Measurements from ENCODE around the gene ADRA2C. TPM values are rescaled to one million over a fixed set of nuclear protein-coding genes. Genes with fewer than 3 reads are reported as not detected.
"Not testable (repeated sequence)": the region's sequence is repeated elsewhere in the genome, so short reads cannot be mapped to it uniquely, and the experiment has no call there.

Gene ADRA2C
- total RNA-seq, 3 donors from 2014 or later = not detected

DNA sequence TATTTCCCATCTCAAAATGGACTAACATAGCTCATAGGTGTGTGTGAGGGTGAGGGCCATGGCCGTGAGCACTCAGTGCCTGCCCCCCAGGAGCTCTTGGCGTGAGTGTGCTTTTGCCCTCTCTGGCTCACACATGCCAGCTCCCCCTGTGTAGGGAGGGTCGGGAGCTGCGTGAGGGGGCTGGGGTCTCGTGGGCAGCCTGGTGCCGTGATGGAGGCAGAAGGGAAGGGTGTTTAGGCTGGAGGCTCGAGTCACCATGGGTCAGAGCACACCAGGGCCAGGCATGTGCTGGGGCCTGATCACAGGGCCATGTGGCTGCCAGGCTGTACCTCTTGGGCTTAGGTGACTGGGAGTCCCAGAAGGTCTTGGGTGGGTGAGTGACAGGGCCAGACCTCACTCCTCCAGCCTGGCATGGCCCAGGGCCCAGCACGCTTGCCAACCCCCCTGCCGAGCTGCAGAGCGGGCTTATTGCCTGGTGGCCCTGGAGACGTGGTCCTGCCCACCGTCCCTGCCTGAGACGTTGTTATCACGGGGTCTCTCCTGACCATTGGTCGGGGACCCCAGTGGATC lies 44.0 kb downstream of the ADRA2C start:
- no peaks in the 10 kb centered on the region for H3K4me1 Mint-ChIP-seq (ENCODE audit: low read depth)
- no peak overlapping the region for H3K4me3 Mint-ChIP-seq
- no peaks in the 10 kb centered on the region for H3K9me3 Mint-ChIP-seq
- no peak for DNase-seq
- H3K27me3 Mint-ChIP-seq (ENCODE audit: low read depth) = peaks cover 15% of the 10 kb centered on the region
- ATAC-seq = no peak
- no peaks in the 10 kb centered on the region for H3K36me3 Mint-ChIP-seq (ENCODE audit: insufficient read depth)

GRCh38 chr4:3810796-3811485 lies 44.8 kb downstream of the ADRA2C start:
- peaks cover 15% of the 10 kb centered on the region for H3K27me3 Mint-ChIP-seq (ENCODE audit: low read depth)
- H3K4me1 Mint-ChIP-seq (ENCODE audit: low read depth) = no peaks in the 10 kb centered on the region
- no peaks in the 10 kb centered on the region for H3K9me3 Mint-ChIP-seq
- H3K36me3 Mint-ChIP-seq (ENCODE audit: insufficient read depth) = no peaks in the 10 kb centered on the region
- DNase-seq (no peak), ATAC-seq (no peak)
- no peak overlapping the region for H3K4me3 Mint-ChIP-seq

DNA sequence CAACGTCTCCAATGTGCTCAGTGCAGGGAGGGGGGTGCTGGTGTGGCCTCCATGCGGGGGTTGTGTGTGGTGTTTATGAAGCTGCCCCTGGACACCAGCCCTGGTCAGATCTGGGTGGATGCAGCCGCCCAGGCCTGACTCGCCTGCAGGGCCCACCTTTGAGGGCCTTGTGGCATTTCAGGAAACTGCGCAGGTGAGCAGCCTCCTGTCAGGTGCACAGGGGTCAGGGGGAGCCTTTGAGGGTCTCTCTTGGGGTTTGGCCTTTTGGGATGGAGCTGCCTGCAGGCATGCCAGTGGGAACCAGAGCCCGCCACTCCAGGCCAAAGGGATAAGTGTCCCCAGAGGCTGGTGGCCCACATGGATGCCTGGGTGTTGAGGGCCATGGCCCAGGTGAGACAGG lies 45.4 kb downstream of the ADRA2C start:
- no peaks in the 10 kb centered on the region for H3K4me1 Mint-ChIP-seq (ENCODE audit: low read depth)

DNA sequence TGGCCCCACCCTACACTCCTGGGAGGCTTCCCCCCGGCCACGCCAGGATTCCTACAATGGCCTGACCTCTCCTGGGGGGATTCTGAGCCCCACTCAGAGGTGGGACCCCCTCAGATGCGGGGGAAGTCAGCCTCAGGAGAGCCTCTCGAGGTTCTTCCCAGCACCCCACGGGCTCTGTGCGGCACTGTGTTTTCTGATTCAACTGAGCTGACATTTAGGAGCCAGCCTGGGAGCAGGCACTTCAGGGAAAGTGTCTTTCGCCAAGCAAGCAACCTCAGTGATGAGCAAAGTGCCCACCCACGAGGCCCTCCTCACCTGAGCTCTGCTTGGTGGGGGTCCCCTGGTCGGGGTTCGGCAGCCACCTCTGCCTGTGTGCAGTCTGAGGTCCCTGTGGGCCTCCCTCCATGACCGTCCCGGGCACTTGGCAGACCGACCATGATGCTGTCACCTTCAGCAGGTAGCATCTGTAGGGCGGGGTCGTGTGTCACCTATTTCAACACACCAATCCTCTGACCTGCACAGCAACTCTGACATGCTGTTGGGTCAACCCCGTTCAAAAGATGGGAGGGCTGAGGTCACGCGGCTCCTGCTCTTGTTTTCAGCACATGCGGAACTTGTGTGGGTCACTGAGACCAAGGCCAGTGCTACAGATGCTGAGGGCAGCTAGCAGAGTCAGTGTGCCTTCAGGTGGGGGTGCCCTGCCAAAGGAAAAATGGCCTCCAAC lies 46.2 kb downstream of the ADRA2C start:
- Mint-ChIP-seq H3K36me3 (ENCODE audit: insufficient read depth) (no peaks in the 10 kb centered on the region), H3K9me3 (no peaks in the 10 kb centered on the region), H3K27me3 (ENCODE audit: low read depth) (peaks cover 13% of the 10 kb centered on the region), H3K4me1 (ENCODE audit: low read depth) (no peaks in the 10 kb centered on the region), H3K4me3 (no peak overlapping the region)
- ATAC-seq (no peak), DNase-seq (no peak)

More for the DNA sequence above, 45.4 kb downstream of the ADRA2C start:
- no peaks in the 10 kb centered on the region for H3K9me3 Mint-ChIP-seq
- DNase-seq (no peak), ATAC-seq (no peak)
- H3K4me3 Mint-ChIP-seq = no peak overlapping the region
- H3K27me3 Mint-ChIP-seq (ENCODE audit: low read depth) = peaks cover 14% of the 10 kb centered on the region
- no peaks in the 10 kb centered on the region for H3K36me3 Mint-ChIP-seq (ENCODE audit: insufficient read depth)

DNA sequence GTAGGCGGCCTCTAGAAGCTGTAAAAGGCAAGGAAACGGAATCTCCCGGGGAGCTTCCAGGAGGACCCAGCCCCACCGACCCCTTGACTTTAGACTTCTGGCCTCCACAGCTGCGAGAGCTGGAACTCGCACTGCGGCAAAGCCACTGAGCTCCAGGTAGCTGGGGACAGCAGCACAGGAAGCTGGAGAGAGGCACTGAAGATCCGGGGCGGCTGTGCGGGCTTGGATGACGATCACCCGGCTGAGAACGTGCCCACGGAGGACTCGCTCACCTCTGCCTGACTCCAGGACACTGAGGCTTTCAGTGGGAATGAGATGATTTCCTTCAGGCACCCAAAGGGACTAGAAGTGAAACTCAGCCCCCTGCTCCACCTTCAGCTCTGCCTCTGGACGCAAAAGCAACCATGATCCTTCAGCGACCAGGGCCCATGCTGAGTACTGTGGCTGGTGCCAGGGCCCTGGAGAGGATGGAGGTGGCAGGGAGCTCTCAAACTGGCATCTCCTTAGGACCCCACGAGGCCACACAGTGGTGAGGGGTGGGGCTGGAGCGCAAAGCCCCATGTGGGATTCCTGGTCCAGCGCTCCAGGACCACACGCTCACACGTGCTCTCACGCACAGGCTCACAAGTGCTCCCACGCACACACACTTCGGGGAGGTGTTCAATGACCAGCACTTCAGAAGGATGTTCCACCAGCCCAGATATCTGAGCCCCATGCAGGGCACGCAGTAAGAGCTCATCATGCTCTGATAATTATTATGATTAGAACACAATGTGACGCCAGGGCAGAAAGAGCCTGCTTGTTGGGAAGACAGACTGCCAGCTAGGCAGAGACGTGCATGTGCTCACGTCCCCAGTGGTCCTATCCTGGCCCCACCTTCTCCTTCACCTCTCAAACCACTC lies 47.2 kb downstream of the ADRA2C start:
- H3K4me3 Mint-ChIP-seq = no peak overlapping the region
- DNase-seq (no peak), ATAC-seq (no peak)
- no peaks in the 10 kb centered on the region for H3K36me3 Mint-ChIP-seq (ENCODE audit: insufficient read depth)
- peaks cover 7% of the 10 kb centered on the region for H3K27me3 Mint-ChIP-seq (ENCODE audit: low read depth)
- H3K9me3 Mint-ChIP-seq = no peaks in the 10 kb centered on the region
- H3K4me1 Mint-ChIP-seq (ENCODE audit: low read depth) = no peaks in the 10 kb centered on the region

- DNase-seq (no peak), ATAC-seq (no peak)
- peaks cover under 1% of the 10 kb centered on the region for H3K27me3 Mint-ChIP-seq (ENCODE audit: low read depth)
- H3K36me3 Mint-ChIP-seq (ENCODE audit: insufficient read depth) = no peaks in the 10 kb centered on the region
- no peaks in the 10 kb centered on the region for H3K4me1 Mint-ChIP-seq (ENCODE audit: low read depth)
- no peak overlapping the region for H3K4me3 Mint-ChIP-seq
- H3K9me3 Mint-ChIP-seq = no peaks in the 10 kb centered on the region
These were observed 47.9 kb downstream of the ADRA2C start for GRCh38 chr4:3814053-3814570.

DNA sequence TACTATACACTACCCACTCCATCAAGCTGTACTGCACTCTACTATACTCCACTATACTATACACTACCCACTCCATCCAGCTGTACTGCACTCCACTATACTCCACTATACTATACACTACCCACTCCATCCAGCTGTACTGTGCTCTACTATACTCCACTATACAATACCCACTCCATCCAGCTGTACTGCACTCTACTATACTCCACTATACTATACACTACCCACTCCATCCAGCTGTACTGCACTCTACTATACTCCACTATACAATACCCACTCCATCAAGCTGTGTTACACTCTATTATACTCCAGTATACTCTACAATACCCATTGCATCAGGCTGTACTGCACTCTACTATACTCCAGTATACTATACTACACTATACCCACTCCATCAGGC lies 48.7 kb downstream of the ADRA2C start:
- not testable (repeated sequence) for H3K27me3 Mint-ChIP-seq (ENCODE audit: low read depth)

DNA sequence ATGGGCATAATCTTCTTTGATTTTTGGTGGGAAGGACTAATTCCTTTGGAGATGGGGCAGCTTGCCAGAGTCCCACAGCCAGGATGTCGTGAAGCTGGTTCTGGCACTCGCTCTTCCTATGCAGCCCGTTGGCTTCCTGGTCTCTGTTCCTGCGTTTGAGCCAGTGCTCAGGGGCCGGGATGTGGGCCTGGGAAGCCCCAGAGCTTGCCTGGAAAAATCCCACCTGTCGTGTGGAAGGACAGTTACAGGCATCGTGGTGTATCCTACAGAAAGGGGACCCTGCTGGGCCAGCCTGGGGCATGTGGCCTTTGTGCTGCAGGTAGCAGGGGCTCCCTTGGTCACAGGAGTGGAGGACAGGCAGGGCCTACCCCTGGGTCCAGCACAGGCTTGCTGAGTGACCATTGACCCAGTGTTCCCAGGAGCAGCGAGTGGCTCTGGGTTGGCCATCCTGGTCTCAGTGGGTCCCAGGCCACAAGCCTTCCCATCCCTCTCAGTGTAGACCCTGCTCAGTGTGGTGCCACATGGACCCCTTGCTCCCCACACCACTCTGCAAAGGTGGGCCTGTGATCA lies 50.2 kb downstream of the ADRA2C start:
- Mint-ChIP-seq H3K4me3 (no peak overlapping the region), H3K9me3 (no peaks in the 10 kb centered on the region), H3K36me3 (ENCODE audit: insufficient read depth) (no peaks in the 10 kb centered on the region), H3K27me3 (ENCODE audit: low read depth) (peaks cover 3% of the 10 kb centered on the region), H3K4me1 (ENCODE audit: low read depth) (no peaks in the 10 kb centered on the region)
- DNase-seq = no peak
- no peak for ATAC-seq

More for the DNA sequence above, 48.7 kb downstream of the ADRA2C start:
- peak in 1 of 2 donors; percentile 43 for ATAC-seq
- H3K4me1 Mint-ChIP-seq (ENCODE audit: low read depth); H3K36me3 Mint-ChIP-seq (ENCODE audit: insufficient read depth); H3K9me3 Mint-ChIP-seq; DNase-seq; H3K4me3 Mint-ChIP-seq: not testable (repeated sequence)

DNA sequence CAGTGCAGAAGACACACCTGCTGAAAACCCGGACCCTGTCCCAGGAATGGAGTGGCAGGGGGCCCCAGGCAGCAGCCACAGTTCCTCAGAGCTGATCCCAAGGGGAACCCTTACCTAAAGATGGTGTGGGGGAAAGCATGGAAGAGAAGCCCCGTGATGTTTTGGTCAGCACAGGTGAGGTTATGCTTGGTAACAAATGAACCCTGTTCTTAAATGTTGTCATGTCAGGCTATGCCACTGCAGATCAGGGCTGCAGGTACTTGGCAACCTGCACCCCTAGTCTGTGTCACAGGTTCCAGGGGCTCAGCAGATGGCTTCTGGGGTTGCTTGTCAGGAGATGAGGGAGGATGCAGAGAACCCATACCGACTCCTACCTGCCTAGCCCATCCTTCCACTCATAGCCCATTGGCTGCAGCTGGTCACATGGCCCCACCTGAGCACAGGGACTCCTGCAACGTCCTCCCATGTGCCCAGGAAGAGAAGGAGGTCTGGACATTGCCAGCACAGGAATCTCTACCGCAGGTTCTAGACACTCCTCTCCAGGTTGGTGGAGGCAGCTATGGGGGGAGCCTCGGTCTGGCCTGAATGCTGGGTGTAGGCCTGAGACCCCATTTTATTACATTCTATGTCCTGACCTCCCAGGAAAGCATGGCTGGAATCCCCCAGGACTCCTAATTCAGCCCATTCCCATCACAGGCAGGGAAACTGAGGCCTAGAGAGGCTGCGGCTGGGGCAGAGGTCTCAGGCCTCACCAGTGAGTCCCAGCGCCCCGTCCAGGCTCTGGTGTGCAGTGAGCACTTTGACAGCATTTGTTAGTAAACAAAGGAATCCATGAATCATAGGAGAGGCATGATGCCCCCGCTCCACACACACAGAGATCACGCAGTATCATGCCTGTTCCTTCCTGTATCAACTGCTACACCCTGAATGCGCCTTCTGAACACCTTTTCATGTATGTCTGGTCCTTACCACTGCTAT lies 51.1 kb downstream of the ADRA2C start:
- H3K4me1 Mint-ChIP-seq (ENCODE audit: low read depth) = no peaks in the 10 kb centered on the region
- H3K4me3 Mint-ChIP-seq = no peak overlapping the region
- H3K27me3 Mint-ChIP-seq (ENCODE audit: low read depth) = peaks cover 3% of the 10 kb centered on the region
- no peaks in the 10 kb centered on the region for H3K36me3 Mint-ChIP-seq (ENCODE audit: insufficient read depth)
- DNase-seq = no peak
- no peaks in the 10 kb centered on the region for H3K9me3 Mint-ChIP-seq
- no peak for ATAC-seq

Other genes starting within 250 kb of the ADRA2C start
- 100 to 1,000 TPM; 111 to 145 (median 118) TPM for gene LRPAP1, start 234.0 kb upstream of the ADRA2C start, total RNA-seq